Measurements from ENCODE around the gene FOXA3. TPM values are rescaled to one million over a fixed set of nuclear protein-coding genes. Genes with fewer than 3 reads are reported as not detected.

FOXA3 gene
- polyA plus RNA-seq, 1 donor (not counting 4 experiments of a cell fraction or from before 2014, with no cell fraction given) = not detected

GRCh38 chr19:45826934-45827333, 37.2 kb upstream of the FOXA3 start:
- Histone ChIP-seq H3K27me3 (ENCODE audit: control insufficient read depth, extremely low read depth, insufficient read depth, low read length) (no peaks in the 10 kb centered on the region), H3K79me2 (ENCODE audit: control insufficient read depth, insufficient read depth, low read length) (no peaks in the 10 kb centered on the region), H3K4me3 (ENCODE audit: control insufficient read depth in 2 of 3, extremely low read depth in 1 of 3, insufficient read depth in 2 of 3, low read depth in 1 of 3, low read length in 3 of 3) (no peak overlapping the region), H3K9me3 (ENCODE audit: control insufficient read depth, low read depth, low read length) (no peaks in the 10 kb centered on the region), H2AFZ (ENCODE audit: control insufficient read depth, low read length) (no peak overlapping the region), H3K4me2 (ENCODE audit: control insufficient read depth, extremely low read depth, insufficient read depth, low read depth, low read length) (no peak overlapping the region), H4K20me1 (ENCODE audit: control insufficient read depth, extremely low read depth, insufficient read depth, low read length) (no peaks in the 10 kb centered on the region), H3K4me1 (ENCODE audit: control insufficient read depth, extremely low read depth, insufficient read depth, low read length) (peaks cover 11% of the 10 kb centered on the region), H3K9ac (ENCODE audit: control insufficient read depth, extremely low read depth, insufficient read depth, low read length) (no peak overlapping the region), H3K36me3 (ENCODE audit: control insufficient read depth in 2 of 2, extremely low read depth in 1 of 2, insufficient read depth in 2 of 2, low read length in 2 of 2) (peaks cover 41 to 63% of the 10 kb centered on the region in 2 experiments), H3K27ac (ENCODE audit: control insufficient read depth, insufficient read depth, low read length) (no peak overlapping the region), H3K9me1 (ENCODE audit: control insufficient read depth, extremely low read depth, insufficient read depth, low read length) (peaks cover 3% of the 10 kb centered on the region)
- TF ChIP-seq CTCF (optimal IDR thresholded peaks at IDR 0.05 in 1 of 3, IDR thresholded peaks at IDR 0.05 in 1 of 3, conservative IDR thresholded peaks at IDR 0.05 in 1 of 3; ENCODE audit: extremely low read depth in 1 of 3, insufficient read depth in 2 of 3, low read length in 3 of 3) (no peak), EZH2 (IDR thresholded peaks at IDR 0.05; ENCODE audit: low read length) (no peak)
- DNase-seq (ENCODE audit: low read depth, low spot score) = no peak
- no peak for FAIRE-seq
- dilution Hi-C loops (cut with MboI; ENCODE audit: extremely low pct_ligation_motif_present, low sequenced_read_pairs) = no loop called here

- FAIRE-seq (no peak), DNase-seq (ENCODE audit: low read depth, low spot score) (no peak)
- H3K79me2 ChIP-seq (ENCODE audit: control insufficient read depth, insufficient read depth, low read length) = no peaks in the 10 kb centered on the region
- dilution Hi-C loops (cut with MboI; ENCODE audit: extremely low pct_ligation_motif_present, low sequenced_read_pairs) = no loop called here
- no peak overlapping the region for H3K4me3 ChIP-seq (ENCODE audit: control insufficient read depth in 2 of 3, extremely low read depth in 1 of 3, insufficient read depth in 2 of 3, low read depth in 1 of 3, low read length in 3 of 3)
- H3K27me3 ChIP-seq (ENCODE audit: control insufficient read depth, extremely low read depth, insufficient read depth, low read length) = no peaks in the 10 kb centered on the region
- H4K20me1 ChIP-seq (ENCODE audit: control insufficient read depth, extremely low read depth, insufficient read depth, low read length) = no peaks in the 10 kb centered on the region
- peaks cover 11% of the 10 kb centered on the region for H3K4me1 ChIP-seq (ENCODE audit: control insufficient read depth, extremely low read depth, insufficient read depth, low read length)
- TF ChIP-seq EZH2 (IDR thresholded peaks at IDR 0.05; ENCODE audit: low read length) (no peak), CTCF (optimal IDR thresholded peaks at IDR 0.05 in 1 of 3, IDR thresholded peaks at IDR 0.05 in 1 of 3, conservative IDR thresholded peaks at IDR 0.05 in 1 of 3; ENCODE audit: extremely low read depth in 1 of 3, insufficient read depth in 2 of 3, low read length in 3 of 3) (no peak)
- no peak overlapping the region for H2AFZ ChIP-seq (ENCODE audit: control insufficient read depth, low read length)
- no peak overlapping the region for H3K9ac ChIP-seq (ENCODE audit: control insufficient read depth, extremely low read depth, insufficient read depth, low read length)
- H3K4me2 ChIP-seq (ENCODE audit: control insufficient read depth, extremely low read depth, insufficient read depth, low read depth, low read length) = no peak overlapping the region
- H3K9me1 ChIP-seq (ENCODE audit: control insufficient read depth, extremely low read depth, insufficient read depth, low read length) = peaks cover 3% of the 10 kb centered on the region
- H3K27ac ChIP-seq (ENCODE audit: control insufficient read depth, insufficient read depth, low read length) = no peak overlapping the region
- no peaks in the 10 kb centered on the region for H3K9me3 ChIP-seq (ENCODE audit: control insufficient read depth, low read depth, low read length)
- peaks cover 43 to 65% of the 10 kb centered on the region in 2 experiments for H3K36me3 ChIP-seq (ENCODE audit: control insufficient read depth in 2 of 2, extremely low read depth in 1 of 2, insufficient read depth in 2 of 2, low read length in 2 of 2)
Observed at GRCh38 chr19:45827459-45828093, 36.5 kb upstream of the FOXA3 start.

All from keratinocyte (primary cell).